ENCODE results near the gene GNAQ. TPM values are rescaled to one million over a fixed set of nuclear protein-coding genes. Genes with fewer than 3 reads are reported as not detected.

The GNAQ gene
- total and polyA plus RNA-seq, 4 donors, result 21.9 to 84.2 (median 53.1) TPM

DNA sequence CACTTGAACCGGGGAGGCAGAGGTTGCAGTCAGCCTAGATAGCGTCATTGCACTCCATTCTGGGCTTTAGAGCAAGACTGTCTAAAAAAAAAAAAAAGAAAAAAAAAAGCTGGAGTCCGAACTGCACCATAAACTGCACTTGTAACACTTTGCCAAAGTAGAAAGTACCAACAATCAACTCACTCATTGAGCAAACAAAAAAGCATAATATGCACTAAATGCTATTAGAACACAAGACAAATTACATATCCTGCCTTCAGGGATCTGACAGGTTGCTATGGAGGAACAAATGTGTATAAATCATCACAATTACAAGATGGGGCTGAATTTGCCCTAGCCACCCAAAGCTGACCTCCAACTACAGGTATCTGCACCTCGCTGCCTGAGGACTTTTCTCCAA is 27.9 kb downstream of the GNAQ start:
- DNase-seq (no peak), ATAC-seq (ENCODE audit: low FRiP score) (no peak)
- Histone ChIP-seq H3K27me3 (ENCODE audit: control insufficient read depth in 1 of 2, insufficient read depth in 2 of 2, low read length in 1 of 2) (no peaks in the 10 kb centered on the region), H3K27ac (ENCODE audit: low read depth in 1 of 2, low read length in 2 of 2) (no peak overlapping the region), H3K9me3 (ENCODE audit: control insufficient read depth, low read length) (no peaks in the 10 kb centered on the region), H3K4me1 (ENCODE audit: control insufficient read depth in 1 of 2, insufficient read depth in 2 of 2, low read length in 2 of 2) (peaks cover 0 to 3% of the 10 kb centered on the region in 2 donors), H3K4me3 (ENCODE audit: low read length in 2 of 2) (no peak overlapping the region), H3K36me3 (ENCODE audit: control insufficient read depth in 1 of 2, insufficient read depth in 2 of 2, low read length in 1 of 2) (no peaks in the 10 kb centered on the region)
- WGBS, 2 donors, result 64 to 74% methylated on average over 4 of the region's 4 CpGs
- intact Hi-C loops (cut with DNase I), result no loop called here

DNA sequence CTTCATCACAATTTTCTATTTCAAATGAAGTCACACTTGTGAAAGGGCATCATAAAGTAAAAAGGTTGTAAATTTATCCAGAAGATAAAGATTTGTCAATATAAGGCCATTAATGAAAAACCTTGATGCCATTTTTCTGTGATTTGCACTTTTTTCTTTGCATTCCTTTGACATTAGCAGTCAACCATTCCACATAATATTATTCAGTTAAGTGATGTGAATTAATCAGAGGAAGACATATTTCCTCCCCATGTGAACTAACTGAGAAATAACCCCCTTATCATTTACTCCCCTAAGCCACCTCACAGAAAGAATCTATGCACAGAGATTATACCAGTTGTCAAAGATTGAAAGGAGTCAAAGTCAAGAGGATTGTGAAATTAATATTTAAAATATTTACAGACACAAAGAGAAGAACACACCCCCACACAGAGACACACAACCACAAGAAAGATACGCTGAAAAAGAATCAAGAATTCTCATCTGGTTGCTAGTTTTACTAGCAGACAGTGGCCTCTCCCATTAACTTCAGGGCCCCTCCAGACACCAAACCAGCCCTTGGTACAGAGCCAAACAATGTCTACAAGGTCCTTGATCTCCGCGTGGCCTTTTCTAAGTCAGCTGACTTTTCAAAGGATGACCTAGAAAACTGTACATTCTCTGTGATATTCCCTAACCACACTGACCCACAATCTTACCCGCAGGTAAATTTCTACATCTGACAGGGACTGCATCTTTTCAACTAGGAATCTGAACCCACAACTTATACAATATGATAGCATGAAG is 29.5 kb downstream of the GNAQ start:
- intact Hi-C loops (cut with DNase I), result no loop called here
- H3K27ac ChIP-seq (ENCODE audit: low read depth in 1 of 2, low read length in 2 of 2), result no peak overlapping the region
- no peak overlapping the region for H3K4me3 ChIP-seq (ENCODE audit: low read length in 2 of 2)
- H3K4me1 ChIP-seq (ENCODE audit: control insufficient read depth in 1 of 2, insufficient read depth in 2 of 2, low read length in 2 of 2), result peaks cover 0 to 3% of the 10 kb centered on the region in 2 donors
- 93% methylated on average over 4 of the region's 4 CpGs for WGBS, 2 donors
- no peak for ATAC-seq (ENCODE audit: low FRiP score)
- no peaks in the 10 kb centered on the region for H3K36me3 ChIP-seq (ENCODE audit: control insufficient read depth in 1 of 2, insufficient read depth in 2 of 2, low read length in 1 of 2)
- no peaks in the 10 kb centered on the region for H3K9me3 ChIP-seq (ENCODE audit: control insufficient read depth, low read length)
- DNase-seq, result no peak
- H3K27me3 ChIP-seq (ENCODE audit: control insufficient read depth in 1 of 2, insufficient read depth in 2 of 2, low read length in 1 of 2), result no peaks in the 10 kb centered on the region

DNA sequence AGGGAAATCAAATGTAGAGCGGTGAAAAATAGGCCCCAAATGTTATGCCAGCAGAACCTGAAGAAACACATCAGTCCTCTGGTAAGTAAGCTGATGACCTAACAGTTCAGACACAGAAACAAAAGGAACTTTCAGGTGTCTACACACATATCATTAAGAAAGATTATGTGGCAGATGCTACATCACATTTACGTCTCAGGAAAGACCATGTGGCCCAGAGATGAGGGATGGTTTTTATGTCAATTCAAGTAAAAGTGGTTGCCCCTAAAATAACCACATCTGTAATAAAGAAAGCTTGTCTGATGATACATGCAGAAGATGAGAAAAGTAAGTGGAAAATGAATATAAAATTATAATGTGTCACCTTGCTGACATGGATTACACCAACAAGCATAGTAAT is 31.4 kb downstream of the GNAQ start:
- WGBS, 2 donors, result 95 to 99% methylated on average over 2 of the region's 2 CpGs
- H3K4me1 ChIP-seq (ENCODE audit: control insufficient read depth in 1 of 2, insufficient read depth in 2 of 2, low read length in 2 of 2), result peaks cover 0 to 3% of the 10 kb centered on the region in 2 donors
- H3K9me3 ChIP-seq (ENCODE audit: control insufficient read depth, low read length), result no peaks in the 10 kb centered on the region
- no peak overlapping the region for H3K4me3 ChIP-seq (ENCODE audit: low read length in 2 of 2)
- intact Hi-C loops (cut with DNase I), result no loop called here
- H3K27me3 ChIP-seq (ENCODE audit: control insufficient read depth in 1 of 2, insufficient read depth in 2 of 2, low read length in 1 of 2), result no peaks in the 10 kb centered on the region
- no peak overlapping the region for H3K27ac ChIP-seq (ENCODE audit: low read depth in 1 of 2, low read length in 2 of 2)
- no peaks in the 10 kb centered on the region for H3K36me3 ChIP-seq (ENCODE audit: control insufficient read depth in 1 of 2, insufficient read depth in 2 of 2, low read length in 1 of 2)
- no peak for ATAC-seq (ENCODE audit: low FRiP score)
- DNase-seq, result no peak

DNA sequence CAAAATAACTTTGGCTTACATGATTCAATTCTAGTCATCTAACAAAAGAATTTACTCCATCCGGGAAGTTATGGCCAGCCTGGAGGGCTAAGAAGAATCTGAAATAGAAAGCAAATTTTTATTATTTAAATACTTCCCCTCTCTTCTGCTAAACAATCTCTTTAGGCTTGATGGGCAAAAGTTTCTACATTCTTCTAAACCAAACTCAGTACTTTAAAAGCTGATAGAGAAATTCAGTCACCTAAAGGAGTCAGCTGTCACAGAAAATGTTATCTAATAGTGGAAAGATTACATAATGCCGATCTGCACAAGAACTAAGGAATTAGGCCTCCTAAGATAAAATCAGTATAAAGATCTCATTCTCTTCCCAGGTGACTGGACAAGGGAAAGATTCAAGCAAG is 32.4 kb downstream of the GNAQ start:
- H3K27me3 ChIP-seq (ENCODE audit: control insufficient read depth in 1 of 2, insufficient read depth in 2 of 2, low read length in 1 of 2), result no peaks in the 10 kb centered on the region
- DNase-seq, result no peak
- no peaks in the 10 kb centered on the region for H3K36me3 ChIP-seq (ENCODE audit: control insufficient read depth in 1 of 2, insufficient read depth in 2 of 2, low read length in 1 of 2)
- intact Hi-C loops (cut with DNase I), result no loop called here
- no peak overlapping the region for H3K4me3 ChIP-seq (ENCODE audit: low read length in 2 of 2)
- ATAC-seq (ENCODE audit: low FRiP score), result no peak
- peaks cover 0 to 3% of the 10 kb centered on the region in 2 donors for H3K4me1 ChIP-seq (ENCODE audit: control insufficient read depth in 1 of 2, insufficient read depth in 2 of 2, low read length in 2 of 2)
- H3K27ac ChIP-seq (ENCODE audit: low read depth in 1 of 2, low read length in 2 of 2), result no peak overlapping the region
- no peaks in the 10 kb centered on the region for H3K9me3 ChIP-seq (ENCODE audit: control insufficient read depth, low read length)
- WGBS, 2 donors, result 13 to 20% methylated on average over 2 of the region's 2 CpGs

DNA sequence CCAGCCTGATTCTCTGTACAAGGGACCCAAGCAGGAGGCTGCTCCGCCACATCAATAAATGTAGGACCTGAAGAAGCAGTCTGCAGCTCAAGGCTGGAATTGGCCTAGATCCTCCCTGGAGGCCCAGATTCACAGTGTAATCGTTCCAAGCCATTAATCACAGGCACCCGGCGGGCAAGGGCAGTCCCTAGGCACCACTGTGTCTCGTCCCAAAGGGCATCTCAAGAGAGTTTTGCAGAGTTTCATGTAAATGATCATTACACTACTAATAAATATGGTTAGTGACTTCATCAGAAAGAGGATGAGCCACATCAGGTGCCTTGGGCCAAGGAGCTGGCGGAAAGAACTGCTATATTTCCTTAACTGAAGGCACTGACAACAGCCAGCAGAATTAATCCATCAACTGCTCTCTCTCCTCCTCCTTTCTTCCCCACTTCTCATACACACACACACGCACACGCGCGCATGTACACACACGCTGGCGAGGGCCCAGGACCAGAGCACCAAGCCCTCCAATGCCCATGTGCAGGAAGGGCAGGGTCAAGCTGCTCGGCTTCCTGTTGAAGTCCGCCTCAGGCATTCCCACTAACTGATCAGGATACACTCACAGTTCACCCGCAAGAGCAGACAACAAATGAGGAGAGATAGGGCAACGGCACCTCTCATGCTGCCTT is 33.9 kb downstream of the GNAQ start:
- Histone ChIP-seq H3K4me3 (ENCODE audit: low read length in 2 of 2) (no peak overlapping the region), H3K27ac (ENCODE audit: low read depth in 1 of 2, low read length in 2 of 2) (no peak overlapping the region)

DNA sequence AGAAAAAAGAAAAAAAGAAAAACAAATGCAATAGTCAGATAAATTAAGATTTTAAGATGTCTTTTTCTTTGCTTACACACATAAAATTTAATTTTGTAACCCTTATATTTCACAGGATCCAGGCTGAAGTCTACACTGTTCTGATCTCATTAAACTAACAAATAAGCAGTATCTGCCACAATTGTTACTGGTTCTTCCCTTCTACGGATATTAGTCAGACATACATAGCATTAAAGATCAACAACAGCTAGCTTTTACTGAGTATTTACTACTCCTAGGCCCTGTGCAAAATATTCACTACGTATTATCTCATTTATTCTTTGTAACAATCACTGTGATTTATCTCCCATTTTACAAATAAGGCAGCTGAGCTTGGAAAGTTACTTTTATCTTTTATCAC is 34.9 kb downstream of the GNAQ start:
- Histone ChIP-seq H3K4me3 (ENCODE audit: low read length in 2 of 2) (no peak overlapping the region), H3K36me3 (ENCODE audit: control insufficient read depth in 1 of 2, insufficient read depth in 2 of 2, low read length in 1 of 2) (no peaks in the 10 kb centered on the region), H3K27me3 (ENCODE audit: control insufficient read depth in 1 of 2, insufficient read depth in 2 of 2, low read length in 1 of 2) (no peaks in the 10 kb centered on the region), H3K4me1 (ENCODE audit: control insufficient read depth in 1 of 2, insufficient read depth in 2 of 2, low read length in 2 of 2) (peaks cover 0 to 3% of the 10 kb centered on the region in 2 donors), H3K27ac (ENCODE audit: low read depth in 1 of 2, low read length in 2 of 2) (no peak overlapping the region), H3K9me3 (ENCODE audit: control insufficient read depth, low read length) (no peaks in the 10 kb centered on the region)
- ATAC-seq (ENCODE audit: low FRiP score), result no peak
- 92% methylated on average over 2 of the region's 2 CpGs for WGBS, 2 donors
- intact Hi-C loops (cut with DNase I), result no loop called here
- no peak for DNase-seq

More for the DNA sequence above, 33.9 kb downstream of the GNAQ start:
- no peaks in the 10 kb centered on the region for H3K36me3 ChIP-seq (ENCODE audit: control insufficient read depth in 1 of 2, insufficient read depth in 2 of 2, low read length in 1 of 2)
- H3K27me3 ChIP-seq (ENCODE audit: control insufficient read depth in 1 of 2, insufficient read depth in 2 of 2, low read length in 1 of 2), result no peaks in the 10 kb centered on the region
- WGBS, 2 donors, result 78 to 81% methylated on average over 16 of the region's 16 CpGs
- H3K9me3 ChIP-seq (ENCODE audit: control insufficient read depth, low read length), result no peaks in the 10 kb centered on the region
- DNase-seq (peak in 1 of 2 donors; percentile 49), ATAC-seq (ENCODE audit: low FRiP score) (no peak)
- intact Hi-C loops (cut with DNase I), result no loop called here
- H3K4me1 ChIP-seq (ENCODE audit: control insufficient read depth in 1 of 2, insufficient read depth in 2 of 2, low read length in 2 of 2), result peaks cover 0 to 3% of the 10 kb centered on the region in 2 donors

DNA sequence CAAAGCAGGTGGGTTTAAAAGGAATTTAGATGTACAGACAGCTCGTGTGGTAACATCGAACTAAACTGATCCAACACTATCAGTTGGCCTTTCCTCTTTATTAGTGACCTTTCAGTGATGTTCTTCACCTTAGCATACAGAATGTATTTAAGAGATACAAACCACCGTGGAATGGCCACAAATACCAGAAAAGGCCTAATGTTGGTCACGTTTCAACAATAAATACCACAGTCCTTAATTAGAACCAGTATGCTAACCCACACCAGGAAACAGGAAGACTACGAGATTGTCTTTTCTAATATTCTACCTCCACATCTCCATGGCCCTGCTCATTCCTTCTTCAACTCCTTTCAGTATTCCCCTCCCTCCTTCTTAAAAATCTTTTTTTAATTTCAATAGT is 40.4 kb downstream of the GNAQ start:
- no peak for DNase-seq
- no peaks in the 10 kb centered on the region for H3K36me3 ChIP-seq (ENCODE audit: control insufficient read depth in 1 of 2, insufficient read depth in 2 of 2, low read length in 1 of 2)
- no peak overlapping the region for H3K27ac ChIP-seq (ENCODE audit: low read depth in 1 of 2, low read length in 2 of 2)
- H3K9me3 ChIP-seq (ENCODE audit: control insufficient read depth, low read length), result no peaks in the 10 kb centered on the region
- intact Hi-C loops (cut with DNase I), result no loop called here
- peaks cover 0 to 3% of the 10 kb centered on the region in 2 donors for H3K4me1 ChIP-seq (ENCODE audit: control insufficient read depth in 1 of 2, insufficient read depth in 2 of 2, low read length in 2 of 2)
- ATAC-seq (ENCODE audit: low FRiP score), result no peak
- WGBS, 2 donors, result 79 to 88% methylated on average over 5 of the region's 5 CpGs
- no peak overlapping the region for H3K4me3 ChIP-seq (ENCODE audit: low read length in 2 of 2)
- H3K27me3 ChIP-seq (ENCODE audit: control insufficient read depth in 1 of 2, insufficient read depth in 2 of 2, low read length in 1 of 2), result no peaks in the 10 kb centered on the region

DNA sequence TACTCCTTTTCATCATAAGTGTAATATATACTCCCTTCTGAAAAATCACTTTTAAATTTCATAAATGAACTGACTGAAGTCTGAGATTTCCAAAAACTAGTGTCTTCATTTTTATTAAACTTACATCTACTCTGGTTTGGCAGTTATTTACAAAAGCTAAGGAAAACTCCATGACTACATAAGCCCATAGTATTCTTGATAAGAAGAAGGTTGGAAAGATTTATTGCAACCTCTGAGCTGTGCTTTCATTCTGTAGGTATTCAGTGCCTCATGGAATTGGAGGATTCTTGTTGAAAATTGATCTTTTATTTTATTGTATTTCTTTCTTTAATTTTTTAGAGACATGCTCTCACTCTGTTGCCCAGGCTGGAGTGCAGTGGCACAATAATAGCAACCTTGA is 41.7 kb downstream of the GNAQ start:
- H3K27ac ChIP-seq (ENCODE audit: low read depth in 1 of 2, low read length in 2 of 2), result no peak overlapping the region
- ATAC-seq (ENCODE audit: low FRiP score), result no peak
- H3K9me3 ChIP-seq (ENCODE audit: control insufficient read depth, low read length), result no peaks in the 10 kb centered on the region
- no peak overlapping the region for H3K4me3 ChIP-seq (ENCODE audit: low read length in 2 of 2)
- intact Hi-C loops (cut with DNase I), result no loop called here
- H3K4me1 ChIP-seq (ENCODE audit: control insufficient read depth in 1 of 2, insufficient read depth in 2 of 2, low read length in 2 of 2), result peaks cover 0 to 3% of the 10 kb centered on the region in 2 donors
- no peaks in the 10 kb centered on the region for H3K36me3 ChIP-seq (ENCODE audit: control insufficient read depth in 1 of 2, insufficient read depth in 2 of 2, low read length in 1 of 2)
- H3K27me3 ChIP-seq (ENCODE audit: control insufficient read depth in 1 of 2, insufficient read depth in 2 of 2, low read length in 1 of 2), result no peaks in the 10 kb centered on the region
- DNase-seq, result no peak

DNA sequence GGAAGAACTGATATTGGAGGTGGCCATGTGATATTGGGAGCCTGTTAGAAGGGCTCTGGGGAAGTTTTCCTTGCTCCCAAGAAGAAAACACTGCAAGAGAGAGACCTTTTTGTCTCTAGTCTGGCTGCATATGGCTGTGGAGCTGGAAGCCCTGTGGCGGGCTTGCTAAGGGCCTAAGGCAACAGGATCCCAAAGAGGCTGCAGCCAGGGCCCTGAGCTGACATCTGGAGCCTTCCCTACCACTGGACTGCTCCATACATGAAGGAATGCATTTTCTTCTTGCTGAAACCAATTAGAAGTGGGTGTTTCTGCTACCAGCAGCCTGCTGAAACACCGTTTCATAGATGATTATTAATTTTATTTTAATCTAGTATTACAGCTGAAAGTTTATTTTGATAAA is 42.2 kb downstream of the GNAQ start:
- no peak overlapping the region for H3K27ac ChIP-seq (ENCODE audit: low read depth in 1 of 2, low read length in 2 of 2)
- H3K4me3 ChIP-seq (ENCODE audit: low read length in 2 of 2), result no peak overlapping the region
- no peaks in the 10 kb centered on the region for H3K36me3 ChIP-seq (ENCODE audit: control insufficient read depth in 1 of 2, insufficient read depth in 2 of 2, low read length in 1 of 2)
- H3K4me1 ChIP-seq (ENCODE audit: control insufficient read depth in 1 of 2, insufficient read depth in 2 of 2, low read length in 2 of 2), result peaks cover 0 to 3% of the 10 kb centered on the region in 2 donors
- no peaks in the 10 kb centered on the region for H3K9me3 ChIP-seq (ENCODE audit: control insufficient read depth, low read length)
- DNase-seq, result no peak
- ATAC-seq (ENCODE audit: low FRiP score), result no peak
- H3K27me3 ChIP-seq (ENCODE audit: control insufficient read depth in 1 of 2, insufficient read depth in 2 of 2, low read length in 1 of 2), result no peaks in the 10 kb centered on the region
- WGBS, 2 donors, result 81 to 89% methylated on average over 2 of the region's 2 CpGs
- intact Hi-C loops (cut with DNase I), result no loop called here
